Testis (tissue), 3 donors: Measurements from ENCODE around the gene RIPOR3. TPM values are rescaled to one million over a fixed set of nuclear protein-coding genes. Genes with fewer than 3 reads are reported as not detected.

Source experiments
- DNase-seq: peaks from one replicate; pipeline ENCODE4 v3.0.0-alpha.2; 2019
- H3K27ac ChIP-seq, 2 donors: fragments of 200-600 bp; sonication (generic); one replicate each; pipeline ENCODE4 v1.5.1; 2019
- H3K27me3 ChIP-seq: fragments of 200-600 bp; sonication (generic); one replicate; pipeline ENCODE4 v1.5.1; 2019
- H3K36me3 ChIP-seq: fragments of 200-600 bp; sonication (generic); one replicate; pipeline ENCODE4 v1.5.1; 2017; ENCODE audit warnings: low read depth; ENCODE audit errors: missing control alignments
- H3K4me1 ChIP-seq: fragments of 200-600 bp; sonication (generic); one replicate; pipeline ENCODE4 v1.5.1; 2019
- H3K4me3 ChIP-seq, 2 donors: fragments of 200-600 bp; sonication (generic); one replicate each; pipeline ENCODE4 v1.5.1; 2017 to 2019
- H3K9me3 ChIP-seq: fragments of 200-600 bp; sonication (generic); one replicate; pipeline ENCODE4 v1.5.1; 2017
- POLR2A ChIP-seq: fragments of 450-650 bp; IDR thresholded peaks from one replicate; pipeline ENCODE4 v1.6.1; 2017; ENCODE audit warnings: antibody characterized with exemption, mild to moderate bottlenecking, moderate library complexity
- WGBS, 2 donors: methylation state at CpG; one replicate each; pipeline ENCODE4 v1.1.5; 2018; 5-methylcytosine and 5-hydroxymethylcytosine counted together
- intact Hi-C: fragments of 100-400 bp; cut with DNase I; formaldehyde crosslinking; loops from one replicate; pipeline ENCODE4 v1.15.1; 2023; ENCODE audit warnings: low total_unique reads
- polyA plus RNA-seq: library from polyadenylated mRNA; stranded (reverse); fragments of 350-450 nt; fragmentation: Illumina TruSeq; extraction: RNeasy Lipid Tissue Mini Kit (QIAGEN cat#74804); gene quantifications from one replicate; pipeline ENCODE4 v1.2.3, GENCODE V29; 2014; ENCODE audit warnings: low read depth, low replicate concordance; ENCODE audit not compliant: insufficient read depth
- total RNA-seq, 2 donors: library from RNA; depleted of rRNA; stranded (reverse); fragments of >200 nt; gene quantifications; one replicate each; pipeline ENCODE4 v1.2.3, GENCODE V29; 2016
- TF ChIP-seq, protein P1 (sequence below), 3 experiments: fragments of 450-650 bp in 2 of 3; fragments of 200-600 bp in 1 of 3; sonication (generic) in 1 of 3; IDR thresholded peaks; one replicate each; pipeline ENCODE4 v1.5.1; 2016 to 2019; ENCODE audit warnings: antibody characterized with exemption in 3 of 3, mild to moderate bottlenecking in 2 of 3, moderate library complexity in 1 of 3

The RIPOR3 gene
- total and polyA plus RNA-seq, 3 donors from 2014 or later: 11.3 to 26.9 (median 22.1) TPM

DNA sequence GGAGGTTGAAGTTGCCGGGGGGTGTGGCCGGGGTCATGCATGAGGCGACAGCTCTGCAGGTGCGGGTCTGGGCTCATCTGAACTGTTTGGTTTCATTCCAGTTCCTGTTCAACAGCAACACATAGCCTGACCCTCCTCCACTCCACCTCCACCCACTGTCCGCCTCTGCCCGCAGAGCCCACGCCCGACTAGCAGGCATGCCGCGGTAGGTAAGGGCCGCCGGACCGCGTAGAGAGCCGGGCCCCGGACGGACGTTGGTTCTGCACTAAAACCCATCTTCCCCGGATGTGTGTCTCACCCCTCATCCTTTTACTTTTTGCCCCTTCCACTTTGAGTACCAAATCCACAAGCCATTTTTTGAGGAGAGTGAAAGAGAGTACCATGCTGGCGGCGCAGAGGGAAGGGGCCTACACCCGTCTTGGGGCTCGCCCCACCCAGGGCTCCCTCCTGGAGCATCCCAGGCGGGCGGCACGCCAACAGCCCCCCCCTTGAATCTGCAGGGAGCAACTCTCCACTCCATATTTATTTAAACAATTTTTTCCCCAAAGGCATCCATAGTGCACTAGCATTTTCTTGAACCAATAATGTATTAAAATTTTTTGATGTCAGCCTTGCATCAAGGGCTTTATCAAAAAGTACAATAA, 108.6 kb downstream of the RIPOR3 start:
- H3K27me3 ChIP-seq: no peaks in the 10 kb centered on the region
- no peak overlapping the region for H3K4me3 ChIP-seq
- DNase-seq: no peak
- intact Hi-C loops: no loop called here
- H3K4me1 ChIP-seq: no peaks in the 10 kb centered on the region
- H3K9me3 ChIP-seq: no peaks in the 10 kb centered on the region
- no peak overlapping the region for H3K27ac ChIP-seq
- H3K36me3 ChIP-seq: no peaks in the 10 kb centered on the region
- 90 to 91% methylated on average over 26 of the region's 26 CpGs for WGBS, 2 donors
- no peak for TF ChIP-seq POLR2A
- TF ChIP-seq, protein P1, sequence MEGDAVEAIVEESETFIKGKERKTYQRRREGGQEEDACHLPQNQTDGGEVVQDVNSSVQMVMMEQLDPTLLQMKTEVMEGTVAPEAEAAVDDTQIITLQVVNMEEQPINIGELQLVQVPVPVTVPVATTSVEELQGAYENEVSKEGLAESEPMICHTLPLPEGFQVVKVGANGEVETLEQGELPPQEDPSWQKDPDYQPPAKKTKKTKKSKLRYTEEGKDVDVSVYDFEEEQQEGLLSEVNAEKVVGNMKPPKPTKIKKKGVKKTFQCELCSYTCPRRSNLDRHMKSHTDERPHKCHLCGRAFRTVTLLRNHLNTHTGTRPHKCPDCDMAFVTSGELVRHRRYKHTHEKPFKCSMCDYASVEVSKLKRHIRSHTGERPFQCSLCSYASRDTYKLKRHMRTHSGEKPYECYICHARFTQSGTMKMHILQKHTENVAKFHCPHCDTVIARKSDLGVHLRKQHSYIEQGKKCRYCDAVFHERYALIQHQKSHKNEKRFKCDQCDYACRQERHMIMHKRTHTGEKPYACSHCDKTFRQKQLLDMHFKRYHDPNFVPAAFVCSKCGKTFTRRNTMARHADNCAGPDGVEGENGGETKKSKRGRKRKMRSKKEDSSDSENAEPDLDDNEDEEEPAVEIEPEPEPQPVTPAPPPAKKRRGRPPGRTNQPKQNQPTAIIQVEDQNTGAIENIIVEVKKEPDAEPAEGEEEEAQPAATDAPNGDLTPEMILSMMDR (IDR thresholded peaks at IDR 0.05): no peak

DNA sequence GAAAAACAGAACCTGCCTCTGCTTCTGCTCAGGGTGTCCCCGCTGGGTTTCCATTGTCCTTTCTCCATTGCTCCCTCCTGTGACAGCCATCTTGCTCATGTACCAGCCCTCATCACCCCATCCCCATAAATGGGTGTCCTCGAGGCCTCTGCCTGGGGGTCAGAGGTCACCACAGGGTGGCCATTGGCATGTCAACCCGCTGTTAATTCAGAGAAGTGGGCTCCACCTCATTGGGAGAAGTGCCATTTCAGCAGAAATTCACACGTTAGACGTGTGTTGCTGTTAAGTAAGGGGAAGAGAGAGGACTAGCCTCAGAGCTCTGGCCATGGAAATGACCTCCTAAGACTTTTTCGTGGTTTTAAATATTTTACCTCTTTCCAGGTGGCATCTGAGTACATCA, 109.2 kb downstream of the RIPOR3 start:
- WGBS, 2 donors: 75 to 83% methylated on average over 6 of the region's 6 CpGs
- no peak overlapping the region for H3K4me3 ChIP-seq
- H3K27me3 ChIP-seq: no peaks in the 10 kb centered on the region
- no peaks in the 10 kb centered on the region for H3K4me1 ChIP-seq
- H3K9me3 ChIP-seq: no peaks in the 10 kb centered on the region
- TF ChIP-seq, protein P1 (IDR thresholded peaks at IDR 0.05): no peak
- TF ChIP-seq POLR2A: no peak
- intact Hi-C loops: no loop called here
- no peaks in the 10 kb centered on the region for H3K36me3 ChIP-seq
- DNase-seq: no peak
- no peak overlapping the region for H3K27ac ChIP-seq

DNA sequence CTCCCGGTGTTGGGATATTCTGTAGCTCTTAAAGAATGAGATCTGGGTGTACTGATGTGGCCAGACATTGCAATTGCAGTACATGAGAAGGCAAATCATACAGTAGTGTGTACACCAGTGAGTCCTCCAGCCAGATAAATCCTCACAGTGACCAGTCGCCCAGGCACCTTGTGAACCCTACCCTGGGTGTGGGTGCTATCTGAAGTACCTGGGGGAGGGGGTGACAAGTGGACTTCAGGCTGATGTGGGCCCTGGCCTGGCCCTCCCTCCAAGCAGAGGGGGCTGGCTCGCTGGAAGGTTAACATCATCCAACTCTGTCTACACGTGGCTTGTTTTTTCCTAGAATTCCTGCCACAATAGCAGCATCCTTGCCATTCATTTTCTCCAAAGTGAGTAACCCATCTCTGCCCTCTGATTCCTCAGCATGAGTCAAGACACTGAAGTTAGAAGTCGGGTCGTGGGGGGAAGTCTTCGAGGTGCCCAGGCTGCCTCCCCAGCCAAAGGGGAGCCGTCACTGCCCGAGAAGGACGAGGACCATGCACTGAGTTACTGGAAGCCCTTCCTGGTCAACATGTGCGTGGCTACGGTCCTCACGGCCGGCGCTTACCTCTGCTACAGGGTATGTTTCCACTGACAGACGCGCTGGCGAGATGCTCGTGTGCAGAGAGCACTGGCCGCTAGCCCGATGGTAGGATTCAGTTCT, 110.3 kb downstream of the RIPOR3 start:
- H3K27me3 ChIP-seq: no peaks in the 10 kb centered on the region
- no peak for DNase-seq
- H3K4me1 ChIP-seq: no peaks in the 10 kb centered on the region
- no peaks in the 10 kb centered on the region for H3K9me3 ChIP-seq
- no peak overlapping the region for H3K4me3 ChIP-seq
- H3K36me3 ChIP-seq: no peaks in the 10 kb centered on the region
- WGBS, 2 donors: 85 to 86% methylated on average over 21 of the region's 21 CpGs
- no peak for TF ChIP-seq POLR2A
- TF ChIP-seq, protein P1 (IDR thresholded peaks at IDR 0.05): no peak
- intact Hi-C loops: no loop called here
- H3K27ac ChIP-seq: no peak overlapping the region

DNA sequence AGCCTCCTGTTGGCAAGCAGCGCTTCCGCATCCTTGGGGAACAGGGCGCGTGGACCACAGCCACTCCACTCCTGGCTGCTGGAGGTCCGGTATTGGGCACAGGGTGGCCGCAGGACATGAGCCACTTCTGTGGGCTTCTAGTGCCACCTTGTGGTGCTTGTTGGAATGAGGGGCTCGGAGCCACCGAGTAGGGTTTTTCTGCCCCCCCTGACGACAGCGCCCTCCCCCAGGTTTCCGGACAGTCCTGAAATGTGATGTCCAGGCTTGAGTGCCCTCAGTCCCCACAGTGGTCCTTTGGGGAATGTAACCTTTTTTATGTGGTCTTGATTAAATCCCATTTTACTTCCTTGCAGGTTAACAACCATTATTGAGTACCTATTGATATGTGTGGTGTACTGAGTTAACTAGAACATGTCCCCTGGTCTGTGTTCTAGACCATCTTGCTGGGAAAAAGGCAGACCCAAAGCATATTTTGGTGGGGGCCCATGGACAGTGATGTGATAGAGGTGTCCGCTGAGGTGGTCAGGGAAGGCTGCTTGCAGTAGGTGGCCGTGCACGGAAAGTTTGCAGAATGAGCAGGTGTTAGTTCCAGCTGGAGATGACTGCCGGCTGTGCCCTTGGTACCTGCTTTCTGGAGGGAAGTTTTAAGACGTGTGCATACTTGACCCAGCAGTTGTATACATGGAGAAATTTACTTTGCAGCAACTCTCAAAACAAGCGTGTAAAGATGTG, 111.2 kb downstream of the RIPOR3 start:
- intact Hi-C loops: no loop called here
- Histone ChIP-seq H3K27ac (no peak overlapping the region), H3K9me3 (no peaks in the 10 kb centered on the region), H3K4me3 (no peak overlapping the region), H3K4me1 (no peaks in the 10 kb centered on the region), H3K36me3 (no peaks in the 10 kb centered on the region), H3K27me3 (no peaks in the 10 kb centered on the region)
- TF ChIP-seq, protein P1 (IDR thresholded peaks at IDR 0.05): peak; percentile 63 to 75 (median 66)
- no peak for TF ChIP-seq POLR2A
- 58 to 65% methylated on average over 13 to 17 of the region's 17 CpGs for WGBS, 2 donors
- peak; percentile 71 for DNase-seq
